ENCODE results near the gene LYRM4.

LYRM4 gene

GRCh38 chr6:5279891-5280338 lies 19.2 kb upstream of the LYRM4 start:
- no peak for DNase-seq

GRCh38 chr6:5278565-5279120 lies 17.9 kb upstream of the LYRM4 start:
- no peak for DNase-seq

GRCh38 chr6:5278047-5278446 lies 17.3 kb upstream of the LYRM4 start:
- no peak for DNase-seq

- no peak for DNase-seq
These were observed 16.8 kb upstream of the LYRM4 start for GRCh38 chr6:5277589-5277988.

GRCh38 chr6:5276581-5276980 lies 15.8 kb upstream of the LYRM4 start:
- no peak for DNase-seq

- DNase-seq, result no peak
These were observed 14.7 kb upstream of the LYRM4 start for GRCh38 chr6:5275497-5275896.

GRCh38 chr6:5274231-5274630 lies 13.5 kb upstream of the LYRM4 start:
- DNase-seq, result no peak

GRCh38 chr6:5271926-5272325 lies 11.2 kb upstream of the LYRM4 start:
- no peak for DNase-seq

- DNase-seq, result no peak
These were observed 9.4 kb upstream of the LYRM4 start for GRCh38 chr6:5270093-5270680.

- no peak for DNase-seq
These were observed 5.7 kb upstream of the LYRM4 start for GRCh38 chr6:5266423-5266822.

- DNase-seq, result no peak
These were observed 877 bp upstream of the LYRM4 start for GRCh38 chr6:5261545-5262109.

- DNase-seq, result peak; percentile 80
These were observed 584 bp downstream of the LYRM4 start for GRCh38 chr6:5260111-5260620.

GRCh38 chr6:5259428-5259827 lies 1.3 kb downstream of the LYRM4 start:
- no peak for DNase-seq

GRCh38 chr6:5257400-5257799 lies 3.4 kb downstream of the LYRM4 start:
- DNase-seq, result no peak

GRCh38 chr6:5256952-5257351 lies 3.8 kb downstream of the LYRM4 start:
- no peak for DNase-seq

GRCh38 chr6:5250911-5251310 lies 9.8 kb downstream of the LYRM4 start:
- DNase-seq, result no peak

GRCh38 chr6:5250451-5250850 lies 10.3 kb downstream of the LYRM4 start:
- no peak for DNase-seq

- DNase-seq, result no peak
These were observed 11.2 kb downstream of the LYRM4 start for GRCh38 chr6:5249451-5250122.

- DNase-seq, result no peak
These were observed 12.2 kb downstream of the LYRM4 start for GRCh38 chr6:5248302-5249098.

GRCh38 chr6:5247201-5247600 lies 13.5 kb downstream of the LYRM4 start:
- DNase-seq, result no peak

- no peak for DNase-seq
These were observed 14.3 kb downstream of the LYRM4 start for GRCh38 chr6:5246141-5247097.

GRCh38 chr6:5243069-5243468 lies 17.7 kb downstream of the LYRM4 start:
- no peak for DNase-seq

All from activated naive CD4-positive, alpha-beta T cell treated with anti-CD3 and anti-CD28 coated beads, Interleukin-2, amount 50 U/mL, for 16 hours (primary cell).